ENCODE measurements around the gene MRPS6.

Gene MRPS6

DNA sequence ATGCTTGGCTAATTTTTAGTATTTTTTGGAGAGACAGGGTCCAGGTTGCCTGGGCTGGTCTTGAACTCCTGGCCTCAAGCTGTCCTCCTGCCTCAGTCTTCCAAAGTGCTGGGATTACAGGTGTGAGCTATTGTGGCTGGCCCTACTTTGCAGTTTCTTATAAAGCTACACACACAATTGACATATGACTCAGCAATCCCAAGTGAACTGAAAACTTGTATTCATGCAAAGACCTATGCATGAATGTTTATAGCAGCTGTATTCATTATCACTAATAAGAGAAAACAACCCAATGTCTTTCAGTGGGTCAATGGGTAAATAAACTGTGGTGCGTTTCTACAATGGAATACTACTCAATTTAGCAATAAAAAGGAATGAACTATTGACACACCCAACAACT lies 103.1 kb downstream of the MRPS6 start:
- Mint-ChIP-seq H3K27me3 (peaks cover 4% of the 10 kb centered on the region), H3K9me3 (peaks cover 43% of the 10 kb centered on the region), H3K4me3 (no peak overlapping the region), H3K36me3 (ENCODE audit: low read depth) (no peaks in the 10 kb centered on the region), H3K4me1 (ENCODE audit: low read depth) (no peaks in the 10 kb centered on the region), H3K27ac (no peak overlapping the region)
- intact Hi-C loops (cut with micrococcal nuclease) = no loop called here

- no peak overlapping the region for H3K27ac Mint-ChIP-seq
- H3K4me1 Mint-ChIP-seq (ENCODE audit: low read depth) = no peaks in the 10 kb centered on the region
- peaks cover 5% of the 10 kb centered on the region for H3K36me3 Mint-ChIP-seq (ENCODE audit: low read depth)
- H3K27me3 Mint-ChIP-seq = peaks cover 4% of the 10 kb centered on the region
- peaks cover 27% of the 10 kb centered on the region for H3K9me3 Mint-ChIP-seq
- intact Hi-C loops (cut with micrococcal nuclease) = no loop called here
- no peak overlapping the region for H3K4me3 Mint-ChIP-seq
Measured at GRCh38 chr21:34177919-34178567, 104.7 kb downstream of the MRPS6 start.

- peaks cover 5% of the 10 kb centered on the region for H3K36me3 Mint-ChIP-seq (ENCODE audit: low read depth)
- H3K4me1 Mint-ChIP-seq (ENCODE audit: low read depth) = no peaks in the 10 kb centered on the region
- intact Hi-C loops (cut with micrococcal nuclease) = no loop called here
- no peak overlapping the region for H3K27ac Mint-ChIP-seq
- peaks cover 4% of the 10 kb centered on the region for H3K27me3 Mint-ChIP-seq
- peaks cover 14% of the 10 kb centered on the region for H3K9me3 Mint-ChIP-seq
- H3K4me3 Mint-ChIP-seq = no peak overlapping the region
Measured at GRCh38 chr21:34179204-34179935, 106.0 kb downstream of the MRPS6 start.

GRCh38 chr21:34180407-34180806 lies 107.0 kb downstream of the MRPS6 start:
- no peak overlapping the region for H3K4me3 Mint-ChIP-seq
- H3K9me3 Mint-ChIP-seq = peaks cover 4% of the 10 kb centered on the region
- H3K4me1 Mint-ChIP-seq (ENCODE audit: low read depth) = no peaks in the 10 kb centered on the region
- H3K27ac Mint-ChIP-seq = no peak overlapping the region
- H3K27me3 Mint-ChIP-seq = peaks cover 4% of the 10 kb centered on the region
- intact Hi-C loops (cut with micrococcal nuclease) = no loop called here
- H3K36me3 Mint-ChIP-seq (ENCODE audit: low read depth) = peaks cover 5% of the 10 kb centered on the region

- H3K4me1 Mint-ChIP-seq (ENCODE audit: low read depth) = no peaks in the 10 kb centered on the region
- H3K4me3 Mint-ChIP-seq = no peak overlapping the region
- peaks cover 4% of the 10 kb centered on the region for H3K27me3 Mint-ChIP-seq
- intact Hi-C loops (cut with micrococcal nuclease) = no loop called here
- H3K36me3 Mint-ChIP-seq (ENCODE audit: low read depth) = peaks cover 5% of the 10 kb centered on the region
- H3K27ac Mint-ChIP-seq = no peak overlapping the region
- no peaks in the 10 kb centered on the region for H3K9me3 Mint-ChIP-seq
Measured at GRCh38 chr21:34180826-34181359, 107.5 kb downstream of the MRPS6 start.

- intact Hi-C loops (cut with micrococcal nuclease) = no loop called here
- H3K9me3 Mint-ChIP-seq = peaks cover 1% of the 10 kb centered on the region
- H3K27ac Mint-ChIP-seq = no peak overlapping the region
- H3K4me1 Mint-ChIP-seq (ENCODE audit: low read depth) = no peaks in the 10 kb centered on the region
- peaks cover 4% of the 10 kb centered on the region for H3K27me3 Mint-ChIP-seq
- H3K4me3 Mint-ChIP-seq = no peak overlapping the region
- peaks cover 5% of the 10 kb centered on the region for H3K36me3 Mint-ChIP-seq (ENCODE audit: low read depth)
Measured at GRCh38 chr21:34181431-34182039, 108.2 kb downstream of the MRPS6 start.

DNA sequence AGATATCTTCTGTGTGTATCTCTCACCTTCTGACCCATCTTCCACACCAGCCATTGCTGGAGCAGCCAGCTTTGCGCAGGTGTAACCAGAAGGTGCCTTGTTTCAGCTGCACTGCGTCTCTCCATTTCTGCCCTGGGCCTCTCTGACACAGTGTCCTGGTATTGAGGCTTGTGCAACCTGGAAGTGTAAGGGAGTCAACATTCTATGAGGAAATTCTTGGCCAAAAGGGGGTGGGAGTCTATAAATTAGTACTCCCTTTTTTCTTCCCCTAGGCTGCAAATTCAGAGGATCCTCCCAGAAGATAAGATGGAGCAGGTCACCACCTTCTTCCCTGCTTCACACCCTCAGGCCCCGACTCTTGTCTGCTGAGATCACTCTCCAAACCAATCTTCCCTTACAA lies 109.1 kb downstream of the MRPS6 start:
- Mint-ChIP-seq H3K4me3 (no peak overlapping the region), H3K36me3 (ENCODE audit: low read depth) (peaks cover 5% of the 10 kb centered on the region), H3K4me1 (ENCODE audit: low read depth) (no peaks in the 10 kb centered on the region), H3K27ac (no peak overlapping the region), H3K27me3 (peaks cover 4% of the 10 kb centered on the region), H3K9me3 (peaks cover 8% of the 10 kb centered on the region)
- intact Hi-C loops (cut with micrococcal nuclease) = no loop called here

DNA sequence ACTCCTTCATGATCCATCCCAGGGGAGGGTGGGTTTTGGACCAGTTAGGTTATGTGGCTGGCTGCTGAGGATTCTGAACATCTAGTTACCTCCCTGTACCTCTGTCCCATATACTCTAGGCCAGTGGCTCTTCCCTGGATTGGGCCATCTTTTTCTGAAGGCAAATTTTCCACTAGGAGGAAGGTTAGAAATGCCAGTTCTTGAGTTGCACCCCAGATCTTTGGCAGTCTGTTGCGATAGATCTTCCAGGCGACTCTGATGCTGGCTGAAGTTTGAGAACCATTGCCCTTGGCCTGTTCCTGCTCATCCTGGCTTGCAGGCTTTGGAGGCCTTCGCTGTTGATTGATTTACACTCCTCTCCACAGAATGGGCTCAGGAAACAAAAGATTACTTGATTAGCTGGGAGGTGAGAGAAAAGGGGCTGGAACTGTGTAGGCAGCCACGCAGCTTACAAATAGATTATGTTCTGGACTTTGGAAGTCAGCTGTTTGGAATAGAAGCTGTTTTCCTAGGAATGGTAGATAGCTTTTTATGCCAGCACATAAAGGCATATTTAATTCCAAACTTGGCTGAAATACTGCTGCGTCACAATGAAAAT lies 110.1 kb downstream of the MRPS6 start:
- H3K9me3 Mint-ChIP-seq = peaks cover 13% of the 10 kb centered on the region
- intact Hi-C loops (cut with micrococcal nuclease) = no loop called here
- no peak overlapping the region for H3K27ac Mint-ChIP-seq
- no peaks in the 10 kb centered on the region for H3K4me1 Mint-ChIP-seq (ENCODE audit: low read depth)
- no peak overlapping the region for H3K4me3 Mint-ChIP-seq
- peaks cover 5% of the 10 kb centered on the region for H3K36me3 Mint-ChIP-seq (ENCODE audit: low read depth)
- H3K27me3 Mint-ChIP-seq = peaks cover 4% of the 10 kb centered on the region

- Mint-ChIP-seq H3K9me3 (peaks cover 21% of the 10 kb centered on the region), H3K36me3 (ENCODE audit: low read depth) (peaks cover 11% of the 10 kb centered on the region), H3K4me1 (ENCODE audit: low read depth) (peaks cover 2% of the 10 kb centered on the region), H3K27me3 (no peaks in the 10 kb centered on the region), H3K27ac (no peak overlapping the region), H3K4me3 (no peak overlapping the region)
- intact Hi-C loops (cut with micrococcal nuclease) = no loop called here
Measured at GRCh38 chr21:34184232-34184631, 110.9 kb downstream of the MRPS6 start.

DNA sequence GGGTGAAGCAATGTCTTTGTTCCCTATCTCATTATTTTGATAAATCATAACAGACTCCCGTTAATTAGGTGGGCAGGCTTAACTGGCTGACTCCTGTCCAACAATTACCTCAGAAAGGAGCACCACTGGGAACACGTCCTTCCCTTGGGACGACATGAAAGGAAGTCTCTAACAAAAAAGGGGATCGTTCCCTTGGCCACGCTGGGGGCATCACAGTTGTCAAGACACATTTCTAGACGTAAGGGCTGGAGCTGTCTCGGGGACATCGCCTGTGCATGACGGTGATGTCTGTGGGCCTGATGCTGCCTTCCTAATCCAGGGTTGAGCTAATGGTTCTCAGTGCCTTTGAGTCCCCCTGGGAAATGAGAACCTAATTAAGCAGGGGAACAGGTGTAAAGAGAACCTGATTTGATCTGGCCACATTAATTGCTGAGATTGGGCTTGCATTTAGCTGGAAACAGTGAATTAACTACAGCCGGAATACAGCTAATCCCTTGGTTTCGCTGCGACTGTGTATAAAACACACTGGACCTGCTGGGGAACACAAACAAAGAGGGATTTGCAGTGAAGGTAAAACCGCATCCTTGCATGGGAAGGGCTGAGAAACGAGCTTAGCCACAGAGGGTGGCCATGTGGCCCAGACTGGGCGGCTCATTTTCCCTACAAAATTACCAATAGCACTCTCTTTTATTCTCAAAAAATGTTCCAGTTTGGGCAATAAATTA lies 111.8 kb downstream of the MRPS6 start:
- H3K4me3 Mint-ChIP-seq = no peak overlapping the region
- peaks cover 9% of the 10 kb centered on the region for H3K4me1 Mint-ChIP-seq (ENCODE audit: low read depth)
- H3K9me3 Mint-ChIP-seq = peaks cover 30% of the 10 kb centered on the region
- no peak overlapping the region for H3K27ac Mint-ChIP-seq
- peaks cover 19% of the 10 kb centered on the region for H3K36me3 Mint-ChIP-seq (ENCODE audit: low read depth)
- no peaks in the 10 kb centered on the region for H3K27me3 Mint-ChIP-seq
- intact Hi-C loops (cut with micrococcal nuclease) = no loop called here

DNA sequence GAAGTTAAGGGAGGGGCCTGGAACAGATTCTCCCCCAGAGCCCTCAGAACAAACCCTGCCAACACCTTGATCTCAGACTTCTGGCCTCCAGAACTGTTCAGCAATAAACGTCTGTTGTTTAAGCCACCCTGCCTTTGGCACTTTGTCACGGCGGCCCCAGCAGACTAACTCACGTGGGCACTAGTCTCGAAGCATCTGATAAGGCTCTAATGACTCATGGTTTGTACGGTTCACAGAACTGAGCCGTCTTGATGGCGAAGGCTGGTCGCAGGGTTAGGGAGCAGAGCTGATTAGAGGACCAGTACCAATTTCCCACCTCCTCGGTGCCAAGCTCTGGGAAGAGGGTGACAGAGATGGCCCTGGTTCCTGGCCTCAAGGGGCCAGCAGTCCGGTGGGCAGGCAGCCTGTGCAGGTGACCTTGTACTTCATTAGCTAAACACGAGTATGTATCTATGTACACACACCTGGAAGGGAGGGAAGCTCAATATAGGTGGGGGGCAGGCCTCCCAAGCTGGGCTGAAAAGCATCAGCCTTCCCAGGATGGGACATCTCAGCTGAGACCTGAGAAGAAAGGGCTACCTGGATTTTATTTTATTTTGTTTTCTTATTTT lies 112.8 kb downstream of the MRPS6 start:
- Mint-ChIP-seq H3K27ac (no peak overlapping the region), H3K9me3 (peaks cover 40% of the 10 kb centered on the region), H3K27me3 (no peaks in the 10 kb centered on the region), H3K4me3 (no peak overlapping the region), H3K4me1 (ENCODE audit: low read depth) (peaks cover 9% of the 10 kb centered on the region), H3K36me3 (ENCODE audit: low read depth) (peaks cover 19% of the 10 kb centered on the region)
- intact Hi-C loops (cut with micrococcal nuclease) = no loop called here

DNA sequence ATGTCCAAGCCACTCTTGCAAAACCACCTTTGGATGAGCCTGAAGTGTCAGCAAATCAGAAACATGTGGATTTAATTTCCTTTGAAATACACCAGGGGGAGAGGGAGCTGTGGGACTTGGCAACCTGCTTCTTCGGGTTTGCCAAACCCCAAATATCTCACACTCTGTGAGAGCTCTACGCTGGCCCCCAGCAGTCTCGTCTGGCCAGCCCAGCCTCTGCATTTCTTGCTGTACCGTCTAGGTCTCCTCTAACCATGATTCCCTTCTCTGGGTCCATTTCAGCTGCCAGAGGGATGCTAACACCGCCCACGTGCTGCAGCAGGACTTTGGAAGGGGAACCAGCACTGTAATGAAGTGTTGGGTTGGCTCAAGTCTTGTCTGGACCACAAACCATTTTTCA lies 114.6 kb downstream of the MRPS6 start:
- Mint-ChIP-seq H3K9me3 (peaks cover 47% of the 10 kb centered on the region), H3K27me3 (no peaks in the 10 kb centered on the region), H3K4me3 (no peak overlapping the region), H3K4me1 (ENCODE audit: low read depth) (peaks cover 9% of the 10 kb centered on the region), H3K36me3 (ENCODE audit: low read depth) (peaks cover 14% of the 10 kb centered on the region), H3K27ac (no peak overlapping the region)
- intact Hi-C loops (cut with micrococcal nuclease) = no loop called here

GRCh38 chr21:34189506-34189905 lies 116.1 kb downstream of the MRPS6 start:
- intact Hi-C loops (cut with micrococcal nuclease) = no loop called here
- peaks cover 53% of the 10 kb centered on the region for H3K9me3 Mint-ChIP-seq
- no peak overlapping the region for H3K27ac Mint-ChIP-seq
- peaks cover 9% of the 10 kb centered on the region for H3K4me1 Mint-ChIP-seq (ENCODE audit: low read depth)
- H3K36me3 Mint-ChIP-seq (ENCODE audit: low read depth) = peaks cover 14% of the 10 kb centered on the region
- no peak overlapping the region for H3K4me3 Mint-ChIP-seq
- H3K27me3 Mint-ChIP-seq = no peaks in the 10 kb centered on the region
